HG03139 (cell line): ENCODE results near the gene NDUFAF3.
"Not testable (repeated sequence)": the region's sequence is repeated elsewhere in the genome, so short reads cannot be mapped to it uniquely, and the experiment has no call there.

Source experiments
- ATAC-seq: cut with Tn5 transposase; IDR thresholded peaks from one replicate; pipeline ENCODE4 v1.9.1; 2021; ENCODE audit not compliant: unreplicated experiment

NDUFAF3 gene

DNA sequence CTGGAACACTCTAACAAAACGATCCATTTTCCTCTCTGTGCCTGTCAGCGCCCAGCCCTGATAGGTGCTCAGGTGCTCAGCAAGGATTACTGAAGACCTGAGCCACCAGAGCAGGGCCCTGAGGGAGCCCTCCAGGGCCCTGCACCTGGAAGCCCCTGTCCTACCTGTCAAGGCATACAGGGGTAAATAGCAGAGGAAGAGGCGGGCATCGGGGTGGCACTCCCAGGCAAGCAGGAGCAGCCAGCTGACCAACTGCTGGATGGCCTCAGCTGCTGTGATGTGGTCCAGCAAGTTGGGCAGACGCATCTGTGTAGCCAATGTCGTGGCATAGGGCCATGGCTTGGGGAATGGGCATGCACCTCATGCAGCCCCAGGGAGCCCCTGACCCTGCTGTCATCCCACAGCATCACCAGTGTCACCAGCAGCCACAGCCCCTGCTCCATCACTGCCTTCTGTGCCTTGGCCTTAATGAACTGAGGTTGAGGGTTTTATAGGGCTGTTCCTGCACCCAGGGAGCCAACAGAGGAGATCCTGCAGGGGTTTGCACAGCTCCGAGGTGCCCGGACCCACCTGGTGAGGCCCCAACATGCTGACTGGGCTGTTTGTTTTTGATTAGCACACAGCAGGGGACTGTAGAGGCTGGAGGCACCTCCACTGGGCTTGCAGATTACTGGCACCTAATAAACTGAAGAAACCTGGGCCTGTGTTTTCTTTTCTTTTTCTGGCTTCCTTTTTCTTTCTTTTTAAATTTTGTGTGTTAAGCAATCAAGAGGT is 22.6 kb upstream of the NDUFAF3 start:
- ATAC-seq: no peak

DNA sequence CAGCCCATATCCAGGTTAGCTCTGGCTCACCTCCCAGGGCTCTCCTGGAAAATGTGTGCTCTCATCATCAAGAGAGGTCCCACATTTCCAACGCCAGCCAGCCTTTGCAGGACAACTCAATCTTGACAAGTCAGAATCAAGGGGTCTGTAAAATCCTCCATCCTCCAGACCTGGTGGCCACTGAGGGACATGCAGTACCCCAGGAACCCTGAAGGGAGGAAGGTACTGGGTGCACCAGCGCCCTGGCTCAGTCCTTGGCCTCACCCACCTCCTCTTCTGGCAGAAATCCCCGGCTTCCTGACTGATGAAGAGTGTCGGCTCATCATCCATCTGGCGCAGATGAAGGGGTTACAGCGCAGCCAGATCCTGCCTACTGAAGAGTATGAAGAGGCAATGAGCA is 20.8 kb upstream of the NDUFAF3 start:
- ATAC-seq: no peak

DNA sequence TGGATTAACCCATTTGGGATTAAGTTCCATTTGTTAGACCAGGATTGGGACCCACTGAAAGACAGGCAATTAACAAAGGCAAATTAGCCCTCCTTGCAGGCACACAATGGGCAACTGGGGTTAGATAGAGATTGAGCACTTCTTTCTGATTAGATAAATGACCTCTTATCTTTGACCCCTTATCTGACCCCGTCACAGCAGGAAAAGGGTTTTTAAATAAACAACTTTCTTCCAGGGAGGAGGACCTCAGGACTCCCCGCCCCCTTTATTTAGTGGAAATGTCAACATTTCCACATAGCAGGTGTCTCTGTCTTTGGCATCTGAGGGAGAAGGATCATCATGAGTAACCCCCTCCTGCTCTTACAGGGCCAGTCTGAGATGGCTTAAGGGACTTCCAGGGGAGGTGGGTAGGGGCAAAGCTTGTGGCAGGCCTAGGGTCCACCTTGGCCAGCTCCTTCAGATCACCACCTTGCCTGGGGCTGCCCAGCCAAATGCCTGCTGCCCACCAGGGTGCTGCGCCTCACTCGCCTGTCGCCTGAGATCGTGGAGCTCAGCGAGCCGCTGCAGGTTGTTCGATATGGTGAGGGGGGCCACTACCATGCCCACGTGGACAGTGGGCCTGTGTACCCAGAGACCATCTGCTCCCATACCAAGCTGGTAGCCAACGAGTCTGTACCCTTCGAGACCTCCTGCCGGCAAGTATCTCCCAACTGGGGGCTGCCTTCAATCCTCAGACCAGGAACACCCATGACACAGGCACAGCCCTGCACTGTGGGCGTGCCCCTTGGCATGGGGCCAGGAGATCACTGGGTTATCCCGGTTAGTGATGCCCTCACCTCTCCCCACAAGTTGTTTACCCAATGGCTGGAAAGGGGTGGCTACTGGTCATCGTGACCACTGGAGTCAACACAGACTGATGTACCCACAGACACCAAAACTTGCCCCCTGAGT is 17.3 kb upstream of the NDUFAF3 start:
- ATAC-seq: no peak

DNA sequence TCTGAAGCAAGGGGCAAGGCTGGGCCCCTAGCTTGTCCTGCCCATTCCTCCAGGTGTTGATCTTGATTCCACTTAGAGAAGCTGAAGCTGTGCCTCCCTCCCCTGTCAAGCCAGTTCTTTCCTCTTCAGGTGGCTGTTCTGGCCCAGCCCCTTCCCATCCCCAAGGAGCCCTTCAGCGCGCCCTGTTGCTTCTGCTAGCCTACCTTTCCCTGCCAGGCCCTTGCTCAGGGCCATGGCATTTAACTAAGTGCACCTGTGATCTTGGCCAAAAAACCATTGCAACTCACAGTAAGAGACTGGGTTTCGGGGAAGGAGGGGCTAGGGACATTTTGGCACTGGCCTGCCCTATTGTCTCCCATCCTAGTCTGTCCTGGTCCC is 16.6 kb upstream of the NDUFAF3 start:
- ATAC-seq: no peak

DNA sequence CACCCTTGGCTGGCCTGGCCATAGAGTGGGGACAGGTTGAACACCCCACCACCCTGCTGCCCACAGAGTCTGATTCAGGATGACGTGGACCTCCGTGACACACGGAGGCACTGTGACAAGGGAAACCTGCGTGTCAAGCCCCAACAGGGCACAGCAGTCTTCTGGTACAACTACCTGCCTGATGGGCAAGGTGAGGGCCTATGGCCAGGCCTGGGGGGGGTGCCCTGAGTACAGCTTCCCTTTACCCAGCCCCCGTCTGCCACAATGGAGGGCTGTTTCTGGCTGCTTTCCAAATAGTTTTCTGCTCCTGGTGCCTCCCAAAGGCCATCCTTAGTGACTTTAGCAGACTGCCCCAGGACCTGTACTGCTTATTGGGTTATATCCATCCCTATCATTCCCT is 15.9 kb upstream of the NDUFAF3 start:
- no peak for ATAC-seq

DNA sequence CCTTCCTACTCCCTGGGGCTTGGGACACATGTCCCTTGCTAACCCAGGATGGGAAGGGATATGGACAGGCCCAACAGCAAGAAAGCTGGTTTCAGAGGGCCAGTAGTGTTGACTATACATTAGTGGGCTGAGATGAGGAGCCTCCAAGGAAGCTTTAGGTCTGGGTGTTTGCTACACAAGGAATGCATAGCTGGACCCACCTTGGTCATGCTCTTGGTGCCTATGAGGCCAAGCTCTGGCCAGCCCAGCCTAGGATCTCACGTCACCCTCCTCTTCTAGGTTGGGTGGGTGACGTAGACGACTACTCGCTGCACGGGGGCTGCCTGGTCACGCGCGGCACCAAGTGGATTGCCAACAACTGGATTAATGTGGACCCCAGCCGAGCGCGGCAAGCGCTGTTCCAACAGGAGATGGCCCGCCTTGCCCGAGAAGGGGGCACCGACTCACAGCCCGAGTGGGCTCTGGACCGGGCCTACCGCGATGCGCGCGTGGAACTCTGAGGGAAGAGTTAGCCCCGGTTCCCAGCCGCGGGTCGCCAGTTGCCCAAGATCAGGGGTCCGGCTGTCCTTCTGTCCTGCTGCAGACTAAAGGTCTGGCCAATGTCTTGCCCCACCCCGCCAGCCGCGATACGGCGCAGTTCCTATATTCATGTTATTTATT is 15.4 kb upstream of the NDUFAF3 start:
- no peak for ATAC-seq

DNA sequence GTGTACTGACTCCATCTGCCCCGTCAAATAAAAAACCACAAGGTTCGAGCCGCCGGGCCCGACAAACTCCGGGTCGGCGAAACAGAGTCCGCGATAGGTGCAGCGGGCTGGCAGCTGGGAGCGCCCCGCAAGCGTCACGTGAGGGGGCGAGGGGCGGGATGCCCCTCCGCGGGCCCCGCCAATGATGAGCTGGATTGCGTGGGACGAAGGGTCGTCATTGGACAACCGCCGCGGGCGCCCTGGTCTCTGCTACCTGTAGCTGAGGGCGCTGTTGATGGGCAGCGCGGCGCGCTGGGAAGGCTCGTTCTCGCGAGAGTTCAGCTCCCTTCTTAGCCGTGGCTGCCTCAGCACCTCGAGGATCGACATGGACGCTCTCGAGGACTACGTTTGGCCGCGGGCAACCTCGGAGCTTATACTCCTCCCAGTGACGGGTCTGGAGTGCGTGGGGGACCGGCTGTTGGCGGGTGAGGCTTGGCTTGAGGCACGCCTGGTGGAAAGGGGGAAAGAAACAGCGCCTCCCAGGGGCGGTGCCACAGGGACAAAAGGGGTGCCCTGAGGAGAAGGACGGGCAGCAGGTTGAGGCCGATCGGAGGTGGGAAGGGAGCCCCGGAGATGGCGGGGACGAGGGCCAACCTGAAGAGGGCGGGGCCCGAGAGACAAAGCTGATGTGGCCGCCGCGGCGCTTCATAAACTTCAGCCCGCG is 14.7 kb upstream of the NDUFAF3 start, which contains the start of gene WDR6:
WDR6 (plus strand) TSS at position 324 of the 703 bp plus-strand sequence; CDS start at position 365, 41 bp downstream.
- peak; percentile 84 for ATAC-seq

DNA sequence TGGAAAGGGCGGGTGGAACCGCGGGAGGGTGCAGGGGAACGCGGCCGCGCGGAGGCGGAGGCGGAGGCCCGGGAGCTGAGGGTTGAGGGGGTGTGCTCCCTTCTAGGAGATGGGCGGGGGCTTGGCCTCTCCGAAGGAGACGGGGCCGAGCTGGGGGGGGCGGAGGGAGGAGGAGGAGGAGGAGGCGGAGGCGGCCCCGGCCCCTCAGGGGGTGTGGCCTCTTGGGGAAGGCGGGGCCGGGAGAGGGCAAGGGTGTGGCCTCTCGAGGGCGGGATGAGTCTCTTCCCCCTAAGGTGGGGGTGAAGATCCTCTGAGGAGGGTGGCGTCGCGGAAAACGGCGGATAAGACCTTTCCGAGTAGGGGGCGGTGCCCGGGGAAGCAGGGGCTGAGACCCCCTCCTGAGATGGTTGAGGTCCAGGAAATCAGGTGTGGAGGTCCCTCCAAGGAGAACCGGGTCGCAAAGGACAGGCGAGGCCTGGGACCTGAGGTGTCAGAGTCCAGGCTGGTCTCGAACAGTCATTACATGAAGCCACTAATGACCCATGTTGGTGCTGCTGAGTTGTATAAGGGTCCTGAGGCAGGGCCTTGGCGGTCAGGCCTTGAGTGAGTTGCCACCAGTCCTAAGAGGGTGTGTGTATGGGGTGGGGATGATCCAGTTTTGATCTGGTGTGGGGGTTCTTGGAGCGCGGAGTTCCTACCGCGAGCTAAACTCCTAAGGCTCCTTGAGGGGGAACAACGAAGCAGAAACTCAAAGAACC is 14.0 kb upstream of the NDUFAF3 start:
- peak; percentile 26 for ATAC-seq

DNA sequence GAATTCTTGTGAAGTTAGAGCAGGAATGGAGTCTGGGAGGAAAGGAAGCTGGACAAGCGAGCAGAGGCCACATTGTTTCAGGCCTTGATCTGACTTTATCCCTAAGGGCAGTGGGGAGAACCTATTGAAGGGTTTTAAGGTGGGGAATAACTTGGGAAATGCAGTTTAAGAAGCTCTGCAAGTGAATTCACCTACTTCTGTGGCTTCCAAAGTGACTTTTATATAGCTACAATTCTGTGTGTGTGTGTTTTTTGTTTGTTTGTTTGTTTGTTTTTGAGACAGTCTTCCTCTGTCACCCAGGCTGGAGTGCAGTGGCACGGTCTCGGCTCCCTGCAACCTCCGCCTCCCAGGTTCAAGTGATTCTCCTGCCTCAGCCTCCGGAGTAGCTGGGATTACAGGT is 13.3 kb upstream of the NDUFAF3 start:
- not testable (repeated sequence) for ATAC-seq

DNA sequence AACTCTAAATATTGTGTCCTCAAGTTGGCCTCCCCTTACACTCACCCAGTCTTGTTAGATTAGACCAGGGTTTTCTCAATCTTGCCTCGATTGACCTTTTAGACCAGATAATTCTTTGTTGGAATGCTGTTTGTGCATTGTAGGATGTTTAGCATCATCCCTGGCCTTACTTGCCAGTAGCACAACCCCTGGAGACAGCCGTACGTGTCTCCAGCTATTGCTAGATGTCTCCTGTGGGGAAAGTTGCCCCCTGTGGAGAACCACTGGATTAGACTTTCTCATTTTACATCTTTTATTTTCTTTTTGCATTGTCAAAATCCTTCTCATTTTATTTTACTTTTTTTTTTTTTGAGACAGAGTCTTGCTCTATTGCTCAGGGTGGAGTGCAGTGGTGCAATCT is 12.5 kb upstream of the NDUFAF3 start:
- ATAC-seq: no peak

DNA sequence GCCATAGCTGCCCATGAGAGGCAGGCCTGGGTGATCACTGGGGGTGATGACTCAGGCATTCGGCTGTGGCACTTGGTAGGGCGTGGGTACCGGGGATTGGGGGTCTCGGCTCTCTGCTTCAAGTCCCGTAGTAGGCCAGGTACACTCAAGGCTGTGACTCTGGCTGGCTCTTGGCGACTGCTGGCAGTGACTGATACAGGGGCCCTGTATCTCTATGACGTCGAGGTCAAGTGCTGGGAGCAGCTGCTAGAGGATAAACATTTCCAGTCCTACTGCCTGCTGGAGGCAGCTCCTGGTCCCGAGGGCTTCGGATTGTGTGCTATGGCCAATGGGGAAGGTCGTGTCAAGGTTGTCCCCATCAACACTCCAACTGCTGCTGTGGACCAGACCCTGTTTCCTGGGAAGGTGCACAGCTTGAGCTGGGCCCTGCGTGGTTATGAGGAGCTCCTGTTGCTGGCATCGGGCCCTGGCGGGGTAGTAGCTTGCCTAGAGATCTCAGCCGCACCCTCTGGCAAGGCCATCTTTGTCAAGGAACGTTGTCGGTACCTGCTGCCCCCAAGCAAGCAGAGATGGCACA is 9.4 kb upstream of the NDUFAF3 start:
- ATAC-seq: no peak

DNA sequence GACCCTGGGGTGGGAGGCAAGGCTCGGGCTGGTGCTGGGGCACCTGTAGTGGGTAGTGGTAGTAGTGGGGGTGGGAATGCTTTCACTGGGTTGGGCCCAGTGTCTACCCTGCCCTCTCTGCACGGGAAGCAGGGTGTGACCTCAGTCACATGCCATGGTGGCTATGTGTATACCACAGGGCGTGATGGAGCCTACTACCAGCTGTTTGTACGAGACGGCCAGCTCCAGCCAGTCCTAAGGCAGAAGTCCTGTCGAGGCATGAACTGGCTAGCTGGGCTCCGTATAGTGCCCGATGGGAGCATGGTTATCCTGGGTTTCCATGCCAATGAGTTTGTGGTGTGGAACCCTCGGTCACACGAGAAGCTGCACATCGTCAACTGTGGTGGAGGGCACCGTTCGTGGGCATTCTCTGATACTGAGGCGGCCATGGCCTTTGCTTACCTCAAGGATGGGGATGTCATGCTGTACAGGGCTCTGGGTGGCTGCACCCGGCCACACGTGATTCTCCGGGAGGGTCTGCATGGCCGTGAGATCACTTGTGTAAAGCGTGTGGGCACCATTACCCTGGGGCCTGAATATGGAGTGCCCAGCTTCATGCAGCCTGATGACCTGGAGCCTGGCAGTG is 8.7 kb upstream of the NDUFAF3 start:
- ATAC-seq: no peak

DNA sequence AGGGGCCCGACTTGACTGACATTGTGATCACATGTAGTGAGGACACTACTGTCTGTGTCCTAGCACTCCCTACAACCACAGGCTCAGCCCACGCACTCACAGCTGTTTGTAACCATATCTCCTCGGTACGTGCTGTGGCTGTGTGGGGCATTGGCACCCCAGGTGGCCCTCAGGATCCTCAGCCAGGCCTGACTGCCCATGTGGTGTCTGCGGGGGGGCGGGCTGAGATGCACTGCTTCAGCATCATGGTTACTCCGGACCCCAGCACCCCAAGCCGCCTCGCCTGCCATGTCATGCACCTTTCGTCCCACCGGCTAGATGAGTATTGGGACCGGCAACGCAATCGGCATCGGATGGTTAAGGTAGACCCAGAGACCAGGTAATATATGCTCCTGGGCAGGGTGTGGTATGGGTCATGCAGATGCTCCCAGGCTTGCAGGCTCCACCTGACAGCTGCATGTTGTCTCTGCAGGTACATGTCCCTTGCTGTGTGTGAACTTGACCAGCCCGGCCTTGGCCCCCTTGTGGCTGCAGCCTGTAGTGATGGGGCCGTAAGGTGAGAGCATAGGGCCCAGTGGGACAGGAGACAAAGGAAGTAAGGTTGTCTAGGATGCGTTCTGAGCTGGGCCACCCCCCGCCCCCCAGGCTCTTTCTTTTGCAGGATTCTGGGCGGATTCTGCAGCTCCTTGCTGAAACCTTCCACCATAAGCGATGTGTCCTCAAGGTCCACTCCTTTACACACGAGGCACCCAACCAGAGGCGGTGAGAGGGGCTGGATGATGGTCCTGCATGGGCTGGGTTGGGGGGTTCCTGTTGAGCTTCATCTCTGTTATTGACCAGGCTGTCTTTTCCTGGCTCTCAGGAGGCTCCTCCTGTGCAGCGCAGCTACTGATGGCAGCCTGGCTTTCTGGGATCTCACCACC is 7.9 kb upstream of the NDUFAF3 start:
- ATAC-seq: no peak

DNA sequence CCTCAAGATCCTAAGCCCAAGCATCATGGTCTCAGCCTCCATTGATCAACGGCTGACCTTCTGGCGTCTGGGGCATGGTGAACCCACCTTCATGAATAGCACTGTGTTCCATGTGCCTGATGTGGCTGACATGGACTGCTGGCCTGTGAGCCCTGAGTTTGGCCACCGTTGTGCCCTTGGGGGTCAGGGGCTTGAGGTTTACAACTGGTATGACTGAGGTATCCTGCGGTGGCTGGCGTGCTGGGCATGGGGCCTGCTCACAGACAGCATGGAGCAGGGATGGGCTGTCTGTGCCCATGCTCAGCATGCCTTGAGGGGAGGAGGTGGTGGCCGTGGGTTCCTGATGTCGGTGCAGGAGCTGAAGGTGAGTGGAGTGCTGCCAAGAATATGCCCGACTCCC is 6.8 kb upstream of the NDUFAF3 start:
- ATAC-seq: no peak

DNA sequence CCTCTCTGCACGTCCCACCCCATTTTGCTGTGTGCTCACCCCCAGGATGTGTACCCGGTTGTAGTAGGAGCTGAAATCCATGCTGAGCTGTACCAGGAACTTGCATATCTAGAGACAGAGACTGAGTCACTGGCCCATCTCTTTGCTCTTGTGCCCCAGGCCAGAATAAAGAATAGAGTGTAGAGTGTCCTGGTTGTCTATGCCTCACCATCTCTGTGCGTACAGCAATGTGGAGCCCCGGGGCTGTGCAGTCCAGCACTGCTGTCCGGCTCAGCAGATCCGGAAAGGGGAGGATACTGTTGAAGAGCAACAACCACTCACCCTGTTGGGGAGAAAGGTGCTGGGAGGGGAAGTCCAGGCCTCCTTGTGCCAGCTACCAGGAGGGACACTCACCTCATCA is 6.2 kb upstream of the NDUFAF3 start:
- no peak for ATAC-seq

DNA sequence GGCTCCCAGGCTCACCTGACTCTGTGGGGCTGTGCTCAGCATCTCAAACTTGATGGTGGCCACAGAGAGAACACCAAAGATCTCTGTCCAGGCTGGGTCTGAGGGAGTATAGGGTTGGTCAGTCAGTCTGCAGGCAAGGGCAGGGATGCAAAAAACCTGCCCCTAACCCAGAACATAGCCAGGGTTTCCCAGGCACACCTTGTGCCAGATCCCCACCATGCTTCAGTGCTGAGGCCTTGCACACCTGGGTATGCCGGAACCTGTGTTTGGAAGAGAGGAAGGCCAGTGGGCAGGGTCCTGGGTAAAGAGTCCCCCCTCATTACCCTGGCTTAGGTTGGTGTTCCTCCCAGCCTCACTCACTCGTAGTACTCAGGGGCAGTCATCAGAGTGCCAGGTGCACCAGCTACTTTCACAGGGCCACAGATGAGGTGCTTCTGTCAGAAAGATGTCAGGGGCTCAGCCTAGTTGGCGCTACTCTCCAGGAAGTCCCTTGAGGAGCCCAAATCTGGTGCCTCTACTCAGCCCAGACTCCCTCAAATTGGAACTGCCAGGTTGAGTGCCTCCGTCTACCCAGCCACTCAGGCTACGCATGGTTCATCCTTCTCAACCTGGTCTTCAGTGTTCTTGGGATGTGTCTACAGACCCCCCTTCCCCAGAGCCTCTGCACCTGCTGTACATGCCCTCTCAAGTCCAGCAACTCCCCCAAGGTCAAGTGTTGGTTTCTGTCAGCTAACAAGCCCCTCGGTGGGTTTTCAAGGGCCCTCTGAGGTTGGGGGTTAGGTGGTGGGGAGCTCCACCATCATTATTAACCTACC is 5.3 kb upstream of the NDUFAF3 start:
- ATAC-seq: no peak

DNA sequence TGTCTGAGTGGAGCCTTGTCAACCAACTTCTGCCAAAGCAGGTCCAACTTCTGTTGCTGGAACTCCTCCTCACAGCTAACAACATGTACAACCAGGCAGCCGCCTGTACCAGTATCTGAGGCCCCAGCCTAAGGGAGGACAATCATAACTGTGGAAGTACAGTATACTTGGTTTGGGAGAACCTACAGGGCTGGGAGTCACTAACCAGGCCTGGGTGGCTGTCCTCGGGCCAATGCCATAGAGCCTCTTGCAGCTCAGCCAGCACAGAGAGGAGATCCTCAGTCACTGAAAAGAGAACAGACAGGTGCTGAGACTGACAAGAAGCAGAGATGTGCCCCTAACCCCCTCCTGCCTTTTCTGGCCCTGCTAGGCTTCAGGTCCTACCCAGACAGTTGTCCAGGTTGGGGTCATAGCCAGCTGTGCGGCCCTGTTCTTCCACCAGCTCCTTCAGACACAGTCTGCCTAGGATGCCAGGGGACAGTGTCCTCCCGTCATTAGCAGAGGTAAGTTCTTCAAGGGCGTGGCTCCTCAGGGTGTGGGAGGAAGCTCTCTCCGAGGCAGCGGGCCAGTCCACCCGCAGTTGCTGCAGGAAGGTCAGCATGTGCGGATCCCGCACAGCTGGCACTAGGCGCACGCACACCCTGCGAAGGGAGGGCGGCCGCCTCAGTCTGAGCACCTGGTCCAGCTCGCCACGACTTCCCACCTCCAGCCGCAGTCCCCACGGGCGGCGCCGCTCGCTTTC is 4.5 kb upstream of the NDUFAF3 start:
- no peak for ATAC-seq
